Measurements from ENCODE around the gene IQGAP2. TPM values are rescaled to one million over a fixed set of nuclear protein-coding genes. Genes with fewer than 3 reads are reported as not detected.

IQGAP2 gene
- total and polyA plus RNA-seq, 2 donors from 2014 or later = 23.2 to 35.8 TPM

- Histone ChIP-seq H3K4me1 (ENCODE audit: control insufficient read depth in 2 of 3, insufficient read depth in 2 of 3, low read depth in 1 of 3, low read length in 3 of 3) (peaks cover 0 to 3% (median under 1%) of the 10 kb centered on the region in 3 donors), H3K9ac (ENCODE audit: low read length in 3 of 3) (no peak overlapping the region), H3K27ac (ENCODE audit: low read depth in 2 of 2, low read length in 2 of 2) (no peak overlapping the region), H3K9me3 (ENCODE audit: control insufficient read depth in 2 of 3, insufficient read depth in 1 of 3, low read length in 3 of 3) (no peaks in the 10 kb centered on the region), H3K4me3 (ENCODE audit: low read length in 3 of 3) (no peak overlapping the region), H3K27me3 (ENCODE audit: control insufficient read depth, insufficient read depth, low read length) (no peaks in the 10 kb centered on the region), H3K36me3 (ENCODE audit: control insufficient read depth in 2 of 3, insufficient read depth in 3 of 3, low read length in 3 of 3) (no peaks in the 10 kb centered on the region)
- no peak for FAIRE-seq
- intact Hi-C loops (cut with DNase I) = no loop called here
- TF ChIP-seq, protein P1, sequence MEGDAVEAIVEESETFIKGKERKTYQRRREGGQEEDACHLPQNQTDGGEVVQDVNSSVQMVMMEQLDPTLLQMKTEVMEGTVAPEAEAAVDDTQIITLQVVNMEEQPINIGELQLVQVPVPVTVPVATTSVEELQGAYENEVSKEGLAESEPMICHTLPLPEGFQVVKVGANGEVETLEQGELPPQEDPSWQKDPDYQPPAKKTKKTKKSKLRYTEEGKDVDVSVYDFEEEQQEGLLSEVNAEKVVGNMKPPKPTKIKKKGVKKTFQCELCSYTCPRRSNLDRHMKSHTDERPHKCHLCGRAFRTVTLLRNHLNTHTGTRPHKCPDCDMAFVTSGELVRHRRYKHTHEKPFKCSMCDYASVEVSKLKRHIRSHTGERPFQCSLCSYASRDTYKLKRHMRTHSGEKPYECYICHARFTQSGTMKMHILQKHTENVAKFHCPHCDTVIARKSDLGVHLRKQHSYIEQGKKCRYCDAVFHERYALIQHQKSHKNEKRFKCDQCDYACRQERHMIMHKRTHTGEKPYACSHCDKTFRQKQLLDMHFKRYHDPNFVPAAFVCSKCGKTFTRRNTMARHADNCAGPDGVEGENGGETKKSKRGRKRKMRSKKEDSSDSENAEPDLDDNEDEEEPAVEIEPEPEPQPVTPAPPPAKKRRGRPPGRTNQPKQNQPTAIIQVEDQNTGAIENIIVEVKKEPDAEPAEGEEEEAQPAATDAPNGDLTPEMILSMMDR (IDR thresholded peaks at IDR 0.05; ENCODE audit: borderline replicate concordance, extremely low read depth, insufficient read depth) = no peak
- DNase-seq = no peak
These were observed 153.6 kb downstream of the IQGAP2 start for GRCh38 chr5:76556511-76557221.

- FAIRE-seq = no peak
- TF ChIP-seq, protein P1 (IDR thresholded peaks at IDR 0.05; ENCODE audit: borderline replicate concordance, extremely low read depth, insufficient read depth) = no peak
These were observed 158.1 kb downstream of the IQGAP2 start for GRCh38 chr5:76560952-76561891.

DNA sequence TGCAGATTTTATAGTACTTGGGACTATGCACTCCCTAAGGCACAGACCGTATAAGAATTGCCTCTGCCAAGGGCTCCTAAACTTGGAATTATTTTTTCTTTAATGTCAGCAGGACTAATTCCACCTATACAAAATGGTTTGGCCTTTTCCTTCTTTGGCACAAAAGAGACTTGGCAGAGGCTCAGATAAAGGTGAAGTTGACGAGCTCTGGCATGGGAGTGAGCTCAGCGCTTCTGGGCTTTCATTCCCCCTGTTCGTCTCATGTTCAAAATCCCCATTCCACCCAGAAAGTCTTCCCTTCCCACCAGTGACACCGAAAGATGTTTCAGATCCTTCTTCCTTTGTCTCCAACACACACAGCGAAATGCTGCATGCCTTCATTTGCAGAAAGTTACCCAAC, 158.9 kb downstream of the IQGAP2 start:
- Histone ChIP-seq H3K36me3 (ENCODE audit: control insufficient read depth in 2 of 3, insufficient read depth in 3 of 3, low read length in 3 of 3) (no peaks in the 10 kb centered on the region), H3K4me3 (ENCODE audit: low read length in 3 of 3) (no peak overlapping the region), H3K4me1 (ENCODE audit: control insufficient read depth in 2 of 3, insufficient read depth in 2 of 3, low read depth in 1 of 3, low read length in 3 of 3) (peaks cover 0 to 5% (median 5%) of the 10 kb centered on the region in 3 donors), H3K9me3 (ENCODE audit: control insufficient read depth in 2 of 3, insufficient read depth in 1 of 3, low read length in 3 of 3) (no peaks in the 10 kb centered on the region), H3K27me3 (ENCODE audit: control insufficient read depth, insufficient read depth, low read length) (no peaks in the 10 kb centered on the region), H3K27ac (ENCODE audit: low read depth in 2 of 2, low read length in 2 of 2) (no peak overlapping the region), H3K9ac (ENCODE audit: low read length in 3 of 3) (no peak overlapping the region)
- FAIRE-seq (no peak), DNase-seq (no peak)
- intact Hi-C loops (cut with DNase I) = no loop called here
- TF ChIP-seq, protein P1 (IDR thresholded peaks at IDR 0.05; ENCODE audit: borderline replicate concordance, extremely low read depth, insufficient read depth) = no peak

More at GRCh38 chr5:76560952-76561891, 158.1 kb downstream of the IQGAP2 start:
- Histone ChIP-seq H3K36me3 (ENCODE audit: control insufficient read depth in 2 of 3, insufficient read depth in 3 of 3, low read length in 3 of 3) (no peaks in the 10 kb centered on the region), H3K9me3 (ENCODE audit: control insufficient read depth in 2 of 3, insufficient read depth in 1 of 3, low read length in 3 of 3) (no peaks in the 10 kb centered on the region), H3K27me3 (ENCODE audit: control insufficient read depth, insufficient read depth, low read length) (no peaks in the 10 kb centered on the region), H3K9ac (ENCODE audit: low read length in 3 of 3) (no peak overlapping the region), H3K27ac (ENCODE audit: low read depth in 2 of 2, low read length in 2 of 2) (peak overlapping the region in 1 of 2 donors; percentile 65), H3K4me1 (ENCODE audit: control insufficient read depth in 2 of 3, insufficient read depth in 2 of 3, low read depth in 1 of 3, low read length in 3 of 3) (peaks cover 0 to 5% (median 5%) of the 10 kb centered on the region in 3 donors), H3K4me3 (ENCODE audit: low read length in 3 of 3) (no peak overlapping the region)
- no peak for DNase-seq
- intact Hi-C loops (cut with DNase I) = no loop called here

Measured in kidney (tissue), 14 donors.